Effector CD8-positive, alpha-beta T cell (primary cell): ENCODE measurements around the gene KIF16B.

Experiments used
- DNase-seq: peaks from one replicate; lab custom pipeline; 2025; lab: John Stamatoyannopoulos, UW

KIF16B gene

GRCh38 chr20:16360668-16361067 is 212.6 kb downstream of the KIF16B start:
- no peak for DNase-seq

- DNase-seq = no peak
Measured at GRCh38 chr20:16353417-16353781, 219.8 kb downstream of the KIF16B start.

- DNase-seq = no peak
Measured at GRCh38 chr20:16352751-16353416, 220.4 kb downstream of the KIF16B start.

GRCh38 chr20:16352321-16352720 is 220.9 kb downstream of the KIF16B start:
- no peak for DNase-seq

GRCh38 chr20:16351415-16351814 is 221.8 kb downstream of the KIF16B start:
- DNase-seq = no peak

GRCh38 chr20:16350465-16350864 is 222.8 kb downstream of the KIF16B start:
- no peak for DNase-seq

- DNase-seq = no peak
Measured at GRCh38 chr20:16349523-16350260, 223.6 kb downstream of the KIF16B start.

GRCh38 chr20:16346956-16347355 is 226.3 kb downstream of the KIF16B start:
- DNase-seq = no peak

GRCh38 chr20:16337707-16338106 is 235.5 kb downstream of the KIF16B start:
- DNase-seq = no peak

GRCh38 chr20:16327606-16328005 is 245.6 kb downstream of the KIF16B start:
- no peak for DNase-seq

- DNase-seq = no peak
Measured at GRCh38 chr20:16321291-16321690, 252.0 kb downstream of the KIF16B start.

GRCh38 chr20:16317445-16318362 is 255.5 kb downstream of the KIF16B start:
- no peak for DNase-seq

- DNase-seq = no peak
Measured at GRCh38 chr20:16316513-16316912, 256.7 kb downstream of the KIF16B start.

GRCh38 chr20:16314748-16315159 is 258.5 kb downstream of the KIF16B start:
- no peak for DNase-seq

GRCh38 chr20:16314320-16314719 is 258.9 kb downstream of the KIF16B start:
- DNase-seq = no peak

GRCh38 chr20:16313917-16314316 is 259.3 kb downstream of the KIF16B start:
- DNase-seq = no peak

- DNase-seq = no peak
Measured at GRCh38 chr20:16312998-16313397, 260.2 kb downstream of the KIF16B start.

- DNase-seq = no peak
Measured at GRCh38 chr20:16311756-16312155, 261.5 kb downstream of the KIF16B start.

GRCh38 chr20:16308754-16309153 is 264.5 kb downstream of the KIF16B start:
- no peak for DNase-seq

GRCh38 chr20:16302818-16303217 is 270.4 kb downstream of the KIF16B start:
- DNase-seq = no peak

GRCh38 chr20:16301986-16302385 is 271.3 kb downstream of the KIF16B start:
- no peak for DNase-seq

- DNase-seq = no peak
Measured at GRCh38 chr20:16299897-16300296, 273.4 kb downstream of the KIF16B start.

- DNase-seq = no peak
Measured at GRCh38 chr20:16296931-16297330, 276.3 kb downstream of the KIF16B start.
